Endothelial cell of umbilical vein (primary cell): ENCODE data around the gene NECAB2. TPM values are rescaled to one million over a fixed set of nuclear protein-coding genes. Genes with fewer than 3 reads are reported as not detected.

Experiments
- BruUV-seq: library from RNA; stranded (reverse); fragments of 400-500 nt; replicated peaks from 2 replicates; lab custom pipeline; 2021; lab: Mats Ljungman, UMichigan
- CTCF ChIA-PET: fragments of 300-600, 350-600 bp; sonication (Branson Sonifier 250); formaldehyde crosslinking; loops from one replicate; lab custom pipeline; 2021; ENCODE audit warnings: antibody characterized with exemption, inconsistent platforms; lab: Charles Lee
- POLR2A ChIA-PET: fragments of 300-600, 350-600 bp; sonication (Branson Sonifier 250); formaldehyde crosslinking; loops from one replicate; lab custom pipeline; 2021; ENCODE audit warnings: antibody characterized with exemption, inconsistent platforms; lab: Charles Lee
- DNase-seq: peaks from one replicate; pipeline ENCODE4 v3.0.0-alpha.2; 2011; ENCODE audit warnings: low read depth, low spot score
- FAIRE-seq: peaks from 2 replicates; lab custom pipeline; 2011; peaks lifted over from hg19 to GRCh38; lab: Jason Lieb, UNC
- H2AFZ ChIP-seq: 2 replicates; pipeline ENCODE4 v1.6.0; 2012; ENCODE audit warnings: low read depth, low read length, control low read depth, inconsistent platforms
- H3K27ac ChIP-seq: 2 replicates; pipeline ENCODE4 v1.5.1; 2011; ENCODE audit warnings: low read depth, mild to moderate bottlenecking, control low read depth, low read length, moderate library complexity; ENCODE audit not compliant: insufficient read depth
- H3K27me3 ChIP-seq, 2 experiments: 2 replicates each; pipeline versions ENCODE4 v1.6.0 to v1.6.1; 2011; ENCODE audit warnings: low read length in 2 of 2, mixed read lengths in 1 of 2; ENCODE audit not compliant: control insufficient read depth in 2 of 2, insufficient read depth in 2 of 2
- H3K36me3 ChIP-seq, 2 experiments: 2 replicates in 1 of 2; 3 replicates in 1 of 2; pipeline ENCODE4 v1.5.1; 2011; ENCODE audit warnings: low read length in 2 of 2, mild to moderate bottlenecking in 1 of 2, moderate library complexity in 1 of 2; ENCODE audit not compliant: control insufficient read depth in 2 of 2, insufficient read depth in 2 of 2; ENCODE audit errors: extremely low read depth in 1 of 2
- H3K4me1 ChIP-seq: 3 replicates; pipeline ENCODE4 v1.5.1; 2011; ENCODE audit warnings: mild to moderate bottlenecking, low read length; ENCODE audit not compliant: control insufficient read depth, insufficient read depth; ENCODE audit errors: extremely low read depth
- H3K4me2 ChIP-seq: 2 replicates; pipeline ENCODE4 v1.6.1; 2011; ENCODE audit warnings: low read length, control low read depth, mixed read lengths; ENCODE audit not compliant: insufficient read depth
- H3K4me3 ChIP-seq, 3 experiments: fragments of 200-600 bp in 1 of 3; sonication (generic), shearing (Covaris generic) in 1 of 3; replicated peaks in 1 of 3; 2 replicates each; pipeline ENCODE4 v1.5.1; 2011 to 2016; ENCODE audit warnings: control low read depth in 3 of 3, low read length in 3 of 3, mild to moderate bottlenecking in 2 of 3, inconsistent platforms in 1 of 3, low read depth in 1 of 3, moderate library complexity in 1 of 3; ENCODE audit not compliant: insufficient read depth in 1 of 3
- H3K79me2 ChIP-seq: 2 replicates; pipeline ENCODE4 v1.6.0; 2012; ENCODE audit warnings: low read length, inconsistent platforms; ENCODE audit not compliant: control insufficient read depth, insufficient read depth
- H3K9ac ChIP-seq: replicated peaks from 2 replicates; pipeline ENCODE3; 2011; ENCODE audit warnings: low read length, control low read depth; ENCODE audit not compliant: insufficient read depth; ENCODE audit errors: extremely low read depth
- H3K9me1 ChIP-seq: replicated peaks from 3 replicates; pipeline ENCODE4 v1.6.0; 2011; ENCODE audit warnings: mild to moderate bottlenecking, low read length; ENCODE audit not compliant: control insufficient read depth, insufficient read depth; ENCODE audit errors: extremely low read depth
- H3K9me3 ChIP-seq: replicated peaks from 2 replicates; pipeline ENCODE4 v1.5.1; 2012; ENCODE audit warnings: low read length, inconsistent platforms; ENCODE audit not compliant: control insufficient read depth, insufficient read depth
- H4K20me1 ChIP-seq: replicated peaks from 2 replicates; pipeline ENCODE3; 2011; ENCODE audit warnings: mild to moderate bottlenecking, low read length; ENCODE audit not compliant: control insufficient read depth, insufficient read depth; ENCODE audit errors: extremely low read depth
- CTCF ChIP-seq, 2 donors: IDR thresholded peaks; 1 replicate in 1 of 2; 2 replicates in 1 of 2; pipeline ENCODE4 v1.5.1; 2011; ENCODE audit warnings: low read length in 2 of 2, mild to moderate bottlenecking in 2 of 2, moderate library complexity in 2 of 2, control low read depth in 1 of 2, inconsistent platforms in 1 of 2, low read depth in 1 of 2; ENCODE audit not compliant: insufficient read depth in 1 of 2; ENCODE audit errors: extremely low read depth in 1 of 2
- EZH2 ChIP-seq: IDR thresholded peaks from 2 replicates; pipeline ENCODE4 v1.6.1; 2012; ENCODE audit warnings: borderline replicate concordance, low read depth, mild to moderate bottlenecking, moderate library complexity, low read length, inconsistent platforms; ENCODE audit not compliant: severe bottlenecking
- FOS ChIP-seq: IDR thresholded peaks from 2 replicates; pipeline ENCODE4 v1.6.1; 2011; ENCODE audit warnings: mild to moderate bottlenecking, low read length, moderate library complexity, borderline replicate concordance; ENCODE audit not compliant: insufficient read depth
- GATA2 ChIP-seq: IDR thresholded peaks from 2 replicates; pipeline ENCODE4 v1.7.0; 2011; ENCODE audit warnings: low read depth, mild to moderate bottlenecking, moderate library complexity, mixed read lengths, low read length; ENCODE audit not compliant: insufficient read length, insufficient read depth
- JUN ChIP-seq: IDR thresholded peaks from 2 replicates; pipeline ENCODE4 v1.6.1; 2011; ENCODE audit warnings: borderline replicate concordance, low read depth; ENCODE audit not compliant: insufficient read length, insufficient read depth
- MAX ChIP-seq: IDR thresholded peaks from 2 replicates; pipeline ENCODE4 v1.6.1; 2011; ENCODE audit not compliant: insufficient read depth, insufficient read length
- MYC ChIP-seq: IDR thresholded peaks from one replicate; pipeline ENCODE4 v1.6.1; 2011; ENCODE audit warnings: mild to moderate bottlenecking, low read depth, low read length
- POLR2A ChIP-seq: IDR thresholded peaks from 2 replicates; pipeline ENCODE4 v1.6.1; 2012; ENCODE audit warnings: low read depth, mild to moderate bottlenecking, control low read depth, low read length
- POLR2AphosphoS5 ChIP-seq: IDR thresholded peaks from 2 replicates; pipeline ENCODE4 v1.6.1; 2012; ENCODE audit warnings: low read depth, mild to moderate bottlenecking, control low read depth, low read length, moderate library complexity; ENCODE audit not compliant: insufficient read depth
- dilution Hi-C: fragments of 300-500 bp; cut with MboI; formaldehyde crosslinking; loops from one replicate; pipeline ENCODE4 v1.15.0; 2019; ENCODE audit warnings: low sequenced_read_pairs; ENCODE audit not compliant: extremely low pct_ligation_motif_present
- intact Hi-C: fragments of 100-400 bp; cut with micrococcal nuclease; formaldehyde crosslinking; loops from one replicate; pipeline ENCODE4 v1.10.0; 2022
- polyA plus RNA-seq, 4 experiments: library from polyadenylated mRNA; depleted of rRNA in 3 of 4; stranded (reverse) in 3 of 4; unstranded in 1 of 4; fragments of >200 nt; gene quantifications; 2 replicates each; pipeline versions ENCODE4 v1.2.1 to v1.2.3, GENCODE V29; 2011 to 2012; ENCODE audit warnings: missing spikeins in 1 of 4
- total RNA-seq: library from RNA; stranded (reverse); gene quantifications from 2 replicates; pipeline ENCODE4 v1.2.3, GENCODE V29; 2021

Gene NECAB2
- total and polyA plus RNA-seq, 2 donors (not counting 3 experiments of a cell fraction or from before 2014, with no cell fraction given) = 0.26 to 0.31 TPM

GRCh38 chr16:83937922-83938885, 29.8 kb upstream of the NECAB2 start:
- Histone ChIP-seq H3K4me3 (no peak overlapping the region), H3K27me3 (no peaks in the 10 kb centered on the region), H2AFZ (no peak overlapping the region), H3K9me1 (no peaks in the 10 kb centered on the region), H3K36me3 (no peaks in the 10 kb centered on the region), H3K4me1 (peaks cover 5% of the 10 kb centered on the region), H3K9me3 (no peaks in the 10 kb centered on the region), H3K9ac (no peak overlapping the region), H3K4me2 (no peak overlapping the region), H4K20me1 (no peaks in the 10 kb centered on the region), H3K79me2 (no peaks in the 10 kb centered on the region), H3K27ac (no peak overlapping the region)
- FAIRE-seq = no peak
- intact Hi-C loops (no loop called here), dilution Hi-C loops (no loop called here)
- ChIA-PET CTCF (interaction anchor here (1.3 to 1.5 kb wide), 2 partner anchors 8 to 15 kb away, joined by 3 to 4 read pairs; no protein-coding TSS in a partner anchor), POLR2A (no interaction called here)
- TF ChIP-seq POLR2A (no peak), MAX (no peak), JUN (no peak), EZH2 (no peak), POLR2AphosphoS5 (no peak), FOS (no peak), MYC (no peak), CTCF (IDR thresholded peaks at IDR 0.05; ENCODE audit: extremely low read depth in 1 of 2, insufficient read depth in 1 of 2, low read depth in 1 of 2, low read length in 2 of 2) (no peak), GATA2 (no peak)
- BruUV-seq = no TSS peak
- no peak for DNase-seq
